HepG2 (cell line): ENCODE data around the gene NFAT5. TPM values are rescaled to one million over a fixed set of nuclear protein-coding genes. Genes with fewer than 3 reads are reported as not detected.

Experiments
- ADNP ChIP-seq: sonication (generic); formaldehyde crosslinking; IDR thresholded peaks from 2 replicates; pipeline ENCODE4 v1.4.0; 2020; ENCODE audit warnings: missing genetic modification reagents
- BCLAF1 ChIP-seq: fragments of 450-650 bp; IDR thresholded peaks from 2 replicates; pipeline ENCODE4 v1.6.1; 2017; ENCODE audit warnings: mild to moderate bottlenecking
- ERF ChIP-seq: IDR thresholded peaks from 2 replicates; pipeline ENCODE4 v1.6.1; 2018; ENCODE audit warnings: missing biosample characterization, missing genetic modification reagents
- HMG20B ChIP-seq: conservative IDR thresholded peaks from 2 replicates; pipeline ENCODE4 v1.6.1; 2016; ENCODE audit warnings: missing genetic modification reagents, missing compliant biosample characterization
- HNF1A ChIP-seq, 2 experiments: sonication (generic) in 1 of 2; formaldehyde crosslinking in 1 of 2; IDR thresholded peaks; 2 replicates each; pipeline versions ENCODE4 v1.4.0 to v1.6.1; 2016 to 2020; ENCODE audit warnings: borderline replicate concordance in 1 of 2, low read depth in 1 of 2, mild to moderate bottlenecking in 1 of 2, missing genetic modification reagents in 1 of 2
- HNF1B ChIP-seq: sonication (generic); formaldehyde crosslinking; IDR thresholded peaks from 2 replicates; pipeline ENCODE4 v1.5.1; 2020; ENCODE audit warnings: mild to moderate bottlenecking, moderate library complexity, missing genetic modification reagents
- MBNL3 ChIP-seq: fragments of 250-450 bp; sonication (Bioruptor Pico); conservative IDR thresholded peaks from 2 replicates; pipeline ENCODE4 v1.8.0; 2022; ENCODE audit warnings: mild to moderate bottlenecking, inconsistent platforms
- POLR2G ChIP-seq: fragments of 200-400 bp; formaldehyde crosslinking; IDR thresholded peaks from 2 replicates; pipeline ENCODE4 v1.6.1; 2018; ENCODE audit warnings: mild to moderate bottlenecking, low read depth, low read length, moderate library complexity
- RBM22 ChIP-seq: fragments of 200-400 bp; formaldehyde crosslinking; optimal IDR thresholded peaks from 2 replicates; pipeline ENCODE3; 2017; ENCODE audit warnings: mild to moderate bottlenecking, low read length, moderate library complexity
- REST ChIP-seq, 2 experiments: IDR thresholded peaks; 2 replicates each; pipeline ENCODE4 v1.6.1; 2011 to 2012; ENCODE audit warnings: low read length in 2 of 2, borderline replicate concordance in 1 of 2, low read depth in 1 of 2, mild to moderate bottlenecking in 1 of 2, moderate library complexity in 1 of 2
- SMYD3 ChIP-seq: sonication (generic); formaldehyde crosslinking; IDR thresholded peaks from 2 replicates; pipeline ENCODE4 v1.8.1; 2023; ENCODE audit warnings: mild to moderate bottlenecking, missing genetic modification reagents
- ZBTB38 ChIP-seq: sonication (generic); formaldehyde crosslinking; IDR thresholded peaks from 2 replicates; pipeline ENCODE4 v1.5.1; 2020; ENCODE audit warnings: mild to moderate bottlenecking, missing genetic modification reagents
- ZNF660 ChIP-seq: sonication (generic); formaldehyde crosslinking; IDR thresholded peaks from 2 replicates; pipeline ENCODE4 v1.5.1; 2020; ENCODE audit warnings: mild to moderate bottlenecking, low read depth, missing genetic modification reagents, borderline replicate concordance
- polyA plus RNA-seq, 8 experiments: library from polyadenylated mRNA; depleted of rRNA in 3 of 8; stranded (reverse) in 7 of 8; unstranded in 1 of 8; fragments of >200 nt; fragmentation: Illumina TruSeq in 4 of 8; extraction: Trizol in 4 of 8; gene quantifications; 2 replicates each; pipeline versions ENCODE4 v1.2.1 to v1.2.3, GENCODE V29; 2011 to 2016; ENCODE audit warnings: low read depth in 4 of 8, missing spikeins in 1 of 8, mixed read lengths in 1 of 8; ENCODE audit not compliant: insufficient read depth in 1 of 8
- total RNA-seq, 5 experiments: library from RNA; depleted of rRNA; stranded (reverse); fragments of >200 nt; fragmentation: Illumina TruSeq; extraction: Trizol; gene quantifications; 2 replicates each; pipeline ENCODE4 v1.2.3, GENCODE V29; 2016; ENCODE audit warnings: low read depth in 1 of 5
- TF ChIP-seq, protein P1 (sequence below): sonication (generic); formaldehyde crosslinking; IDR thresholded peaks from 2 replicates; pipeline ENCODE4 v1.5.0; 2020; ENCODE audit warnings: missing genetic modification reagents

Gene NFAT5
- total and polyA plus RNA-seq, 2 of the 13 experiments (the other 11 are each of a cell fraction or from before 2014, with no cell fraction given): 20.5 to 54.3 TPM

- TF ChIP-seq, protein P1, sequence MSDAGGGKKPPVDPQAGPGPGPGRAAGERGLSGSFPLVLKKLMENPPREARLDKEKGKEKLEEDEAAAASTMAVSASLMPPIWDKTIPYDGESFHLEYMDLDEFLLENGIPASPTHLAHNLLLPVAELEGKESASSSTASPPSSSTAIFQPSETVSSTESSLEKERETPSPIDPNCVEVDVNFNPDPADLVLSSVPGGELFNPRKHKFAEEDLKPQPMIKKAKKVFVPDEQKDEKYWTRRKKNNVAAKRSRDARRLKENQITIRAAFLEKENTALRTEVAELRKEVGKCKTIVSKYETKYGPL: no peak
- TF ChIP-seq BCLAF1 (no peak), HNF1B (CRISPR knock-in tag) (no peak), REST (IDR thresholded peaks at IDR 0.05; ENCODE audit: borderline replicate concordance in 1 of 2, low read depth in 1 of 2, low read length in 2 of 2) (no peak), ZNF660 (CRISPR knock-in tag) (no peak), ADNP (no peak), SMYD3 (CRISPR knock-in tag) (no peak), POLR2G (peak; percentile 37; the same call in 1 of the 2 replicates), HNF1A (IDR thresholded peaks at IDR 0.05; ENCODE audit: low read depth) (no peak), HNF1A (CRISPR knock-in tag; IDR thresholded peaks at IDR 0.05; ENCODE audit: borderline replicate concordance) (no peak), HMG20B (no peak), ZBTB38 (no peak), MBNL3 (no peak), RBM22 (peak; percentile 13), ERF (CRISPR knock-in tag) (no peak)
Observed at GRCh38 chr16:69563605-69564580, 1.9 kb upstream of the NFAT5 start (continued).
